HuH-7.5 (cell line): Measurements from ENCODE around the gene CACNB2.
"Not testable (repeated sequence)": the region's sequence is repeated elsewhere in the genome, so short reads cannot be mapped to it uniquely, and the experiment has no call there.

Experiments used
- DNase-seq: peaks from one replicate; pipeline ENCODE4 v3.0.0; 2011; ENCODE audit warnings: low spot score

Gene CACNB2

DNA sequence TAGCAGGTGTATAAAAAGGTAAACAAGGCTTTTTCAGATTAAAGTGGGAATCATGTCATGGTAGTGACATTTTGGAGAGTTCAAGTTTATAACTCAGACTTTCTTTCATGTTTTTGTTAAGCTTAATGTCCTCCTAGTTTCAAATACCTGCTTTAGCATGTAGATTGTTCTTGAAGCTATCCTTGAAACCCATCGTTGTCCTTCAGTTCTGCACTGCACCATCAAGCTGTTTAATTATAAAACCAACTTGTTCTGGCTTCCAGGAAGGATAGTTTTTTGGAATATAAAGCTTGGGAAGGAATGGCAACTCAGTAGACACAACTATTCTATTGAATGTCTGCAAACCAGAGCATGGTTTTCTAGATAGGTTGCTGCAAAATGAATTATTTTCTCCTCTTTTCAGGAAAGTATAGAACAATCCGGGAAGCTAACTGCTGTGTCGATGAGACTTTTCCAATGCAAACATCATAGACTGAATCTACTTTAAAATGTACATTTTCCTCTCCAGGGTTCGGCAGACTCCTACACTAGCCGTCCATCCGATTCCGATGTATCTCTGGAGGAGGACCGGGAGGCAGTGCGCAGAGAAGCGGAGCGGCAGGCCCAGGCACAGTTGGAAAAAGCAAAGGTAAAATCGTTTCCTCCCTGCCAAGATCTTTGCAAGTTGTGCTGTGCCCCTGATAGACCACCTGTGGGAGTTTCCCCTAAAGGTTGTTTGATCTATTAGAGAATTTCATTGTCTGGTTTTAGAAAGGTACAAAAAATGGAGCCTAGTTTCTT is 261.4 kb downstream of the CACNB2 start:
- no peak for DNase-seq

DNA sequence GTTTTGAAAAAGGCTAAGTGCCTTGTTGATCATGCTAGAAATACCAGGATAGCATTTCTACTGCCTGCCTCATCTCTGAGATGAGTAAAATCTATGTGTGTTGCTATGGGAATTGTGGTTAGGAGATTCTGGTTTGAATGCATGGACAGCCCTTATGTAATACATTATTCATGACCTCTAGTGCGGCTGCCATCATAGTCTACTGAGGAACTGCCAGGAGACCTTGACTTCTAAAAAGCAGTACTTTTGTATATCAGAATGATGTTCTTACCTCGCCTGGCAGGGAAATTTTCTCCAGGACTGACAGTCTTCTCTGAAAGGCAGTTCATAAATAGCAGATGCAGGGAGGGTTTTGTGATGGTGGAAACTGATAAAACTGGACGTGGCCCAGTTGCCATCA is 262.6 kb downstream of the CACNB2 start:
- no peak for DNase-seq

GRCh38 chr10:18404530-18404929 is 264.3 kb downstream of the CACNB2 start:
- DNase-seq, result no peak

GRCh38 chr10:18406136-18406535 is 265.9 kb downstream of the CACNB2 start:
- DNase-seq, result no peak

- DNase-seq, result no peak
These were observed 269.6 kb downstream of the CACNB2 start for GRCh38 chr10:18409599-18410397.

DNA sequence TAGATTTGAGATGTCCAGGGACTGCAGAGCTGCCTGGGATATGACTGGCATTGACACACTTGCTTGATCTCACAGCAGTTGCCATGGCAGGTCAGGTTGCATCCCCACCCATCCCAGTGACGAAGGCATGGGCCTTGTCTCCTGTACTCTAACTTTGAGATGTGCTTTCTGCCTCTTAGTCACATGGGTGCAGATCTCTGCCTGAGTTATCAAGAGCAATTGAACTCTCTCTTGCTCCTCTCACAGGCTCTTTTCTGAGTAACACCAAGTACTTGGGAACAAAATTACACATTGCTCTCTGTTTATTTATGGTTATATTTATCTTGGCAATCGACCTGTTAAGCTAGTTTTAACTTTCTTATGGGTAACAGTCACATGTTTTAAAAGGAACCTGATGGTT is 273.8 kb downstream of the CACNB2 start:
- DNase-seq, result no peak

DNA sequence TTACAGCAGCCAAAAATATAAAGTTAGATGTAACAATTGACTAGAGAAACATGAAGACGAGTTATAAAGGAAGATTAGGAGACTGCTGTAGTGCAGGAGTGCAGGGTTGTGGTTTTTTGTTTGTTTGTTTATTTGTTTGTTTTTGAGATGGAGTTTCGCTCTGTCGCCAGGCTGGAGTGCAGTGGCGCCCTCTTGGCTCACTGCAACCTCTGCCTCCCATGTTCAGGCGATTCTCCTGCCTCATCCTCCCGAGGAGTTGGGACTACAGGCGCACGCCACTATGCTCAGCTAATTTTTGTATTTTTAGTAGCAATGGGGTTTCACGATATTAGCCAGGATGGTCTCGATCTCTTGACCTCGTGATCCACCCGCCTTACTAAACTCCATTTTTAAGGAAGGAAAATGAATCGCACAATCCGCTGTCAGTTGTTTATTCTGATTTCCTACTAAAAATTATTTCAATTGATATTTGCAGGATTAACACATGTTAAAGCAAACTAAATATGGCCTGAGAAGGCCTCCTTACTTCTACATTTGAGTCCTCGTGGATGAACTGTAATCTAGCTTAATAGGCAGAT is 277.8 kb downstream of the CACNB2 start:
- DNase-seq, result no peak

DNA sequence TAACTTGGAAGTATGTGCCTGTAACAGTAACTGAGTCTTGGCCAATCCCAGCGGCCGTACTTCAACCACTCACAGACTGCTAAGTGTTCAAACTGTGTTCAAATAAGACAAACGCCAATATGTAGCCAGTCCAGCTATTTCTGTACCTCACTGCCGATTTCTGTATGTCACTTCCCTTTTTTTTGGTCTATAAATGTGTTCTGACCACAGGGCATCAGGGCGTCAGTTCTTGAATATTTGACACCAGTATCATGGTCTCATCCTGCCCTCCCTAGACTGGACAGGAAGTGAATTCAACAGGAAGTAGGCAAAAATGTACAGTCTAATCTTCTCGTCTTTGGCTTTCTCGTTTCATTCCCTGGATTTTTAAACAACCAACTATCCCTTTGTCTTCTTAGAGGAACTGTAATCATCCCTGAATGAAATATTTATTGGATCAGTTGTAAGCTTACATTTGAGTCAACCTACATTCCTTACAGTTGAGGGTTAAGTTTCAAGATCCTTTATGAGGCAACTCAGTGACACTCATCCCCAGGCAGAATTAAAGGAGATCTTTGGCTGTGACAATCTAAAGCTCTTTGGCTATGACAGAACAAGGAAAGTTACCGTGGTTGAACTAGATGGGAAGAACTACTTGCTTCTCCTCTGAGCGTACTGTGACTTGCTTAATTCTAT is 278.5 kb downstream of the CACNB2 start:
- no peak for DNase-seq

GRCh38 chr10:18419945-18420344 is 279.7 kb downstream of the CACNB2 start:
- DNase-seq, result no peak

GRCh38 chr10:18421726-18422293 is 281.6 kb downstream of the CACNB2 start:
- no peak for DNase-seq

DNA sequence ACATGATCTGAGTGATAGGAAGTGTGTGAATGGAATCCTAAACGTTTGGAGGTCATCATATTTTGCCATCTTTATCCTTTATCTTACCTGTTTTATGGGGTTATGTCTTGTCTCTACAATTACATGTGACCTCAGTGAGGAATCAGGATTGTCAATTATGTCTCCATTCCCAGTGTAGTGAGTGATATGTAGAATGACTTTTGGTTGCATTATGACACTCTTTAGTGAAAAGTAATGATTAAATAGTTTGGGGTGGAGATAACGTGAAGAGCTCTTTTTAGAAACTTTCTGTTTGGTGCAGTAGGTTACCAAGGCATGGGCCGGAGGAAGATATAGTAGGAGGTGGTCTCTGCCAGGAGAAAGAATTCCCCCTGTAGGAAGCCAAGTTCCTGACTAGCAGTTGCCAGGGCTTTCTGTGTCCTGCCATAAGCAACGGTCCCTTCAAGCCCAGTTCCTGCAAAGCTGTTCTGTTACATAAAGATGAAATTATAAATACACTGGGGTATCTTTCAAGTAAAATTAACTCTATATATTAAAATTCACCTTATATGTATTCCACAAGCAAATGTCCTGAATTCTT is 282.9 kb downstream of the CACNB2 start:
- DNase-seq, result no peak

GRCh38 chr10:18424200-18424599 is 284.0 kb downstream of the CACNB2 start:
- DNase-seq, result no peak

- DNase-seq, result no peak
These were observed 289.1 kb downstream of the CACNB2 start for GRCh38 chr10:18429335-18429734.

GRCh38 chr10:18436902-18437301 is 296.7 kb downstream of the CACNB2 start:
- no peak for DNase-seq

GRCh38 chr10:18437486-18437885 is 297.3 kb downstream of the CACNB2 start:
- DNase-seq, result no peak

- no peak for DNase-seq
These were observed 298.3 kb downstream of the CACNB2 start for GRCh38 chr10:18438361-18439126.

- no peak for DNase-seq
These were observed 299.4 kb downstream of the CACNB2 start for GRCh38 chr10:18439601-18440000.

DNA sequence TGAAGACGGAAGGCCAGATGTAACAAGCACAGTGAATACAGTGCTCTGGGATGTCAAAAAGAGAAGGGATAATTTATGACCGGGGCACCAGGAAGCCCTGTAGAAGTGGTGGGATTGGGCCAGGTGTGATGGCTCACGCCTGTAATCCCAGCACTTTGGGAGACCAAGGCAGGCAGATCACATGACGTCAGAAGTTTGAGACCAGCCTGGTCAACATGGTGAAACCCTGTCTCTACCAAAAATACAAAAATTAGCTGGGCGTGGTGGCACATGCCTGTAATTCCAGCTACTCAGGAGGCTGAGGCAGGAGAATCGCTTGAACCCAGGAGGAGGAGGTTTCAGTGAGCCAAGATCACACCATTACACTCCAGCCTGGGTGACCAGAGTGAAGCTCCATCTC is 305.4 kb downstream of the CACNB2 start:
- not testable (repeated sequence) for DNase-seq

DNA sequence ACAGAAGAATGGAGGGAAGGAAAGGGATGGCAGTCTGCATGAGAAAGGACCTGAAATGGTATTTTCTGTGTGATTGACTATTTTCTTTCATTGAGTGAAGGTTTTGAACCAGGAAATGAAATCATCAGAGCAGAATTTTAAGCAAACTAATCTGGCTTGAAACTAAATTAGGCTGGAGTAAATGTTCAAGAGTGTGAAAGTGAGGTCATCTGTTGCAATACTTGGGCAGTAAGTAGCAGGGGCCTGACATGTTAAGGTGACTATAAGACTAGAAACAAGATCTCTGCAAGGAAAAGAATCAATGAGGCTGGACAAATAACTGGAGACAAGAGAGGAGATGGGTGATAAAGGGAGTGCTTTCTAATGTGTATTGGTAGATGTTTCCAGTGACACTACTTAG is 306.0 kb downstream of the CACNB2 start:
- no peak for DNase-seq

DNA sequence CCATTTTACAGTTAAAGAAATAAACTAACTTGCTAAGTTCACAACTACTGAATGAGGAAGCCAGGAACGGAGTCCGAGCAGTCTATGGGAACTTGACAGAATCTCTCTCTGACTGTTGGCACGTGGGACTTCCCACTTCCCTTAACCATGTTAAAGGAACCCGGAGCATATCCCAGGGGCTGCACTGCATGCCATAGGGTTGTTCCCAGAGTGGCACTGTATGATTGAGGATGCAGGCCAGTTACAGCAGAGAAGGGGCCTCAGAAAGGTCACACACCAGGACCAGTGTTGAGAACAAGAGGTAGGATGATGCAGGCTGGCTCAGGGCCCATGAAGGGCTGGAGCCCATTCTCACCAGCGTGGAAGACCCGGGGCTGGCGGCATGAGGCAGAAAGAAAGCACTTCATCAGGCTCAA is 309.4 kb downstream of the CACNB2 start:
- DNase-seq, result no peak

DNA sequence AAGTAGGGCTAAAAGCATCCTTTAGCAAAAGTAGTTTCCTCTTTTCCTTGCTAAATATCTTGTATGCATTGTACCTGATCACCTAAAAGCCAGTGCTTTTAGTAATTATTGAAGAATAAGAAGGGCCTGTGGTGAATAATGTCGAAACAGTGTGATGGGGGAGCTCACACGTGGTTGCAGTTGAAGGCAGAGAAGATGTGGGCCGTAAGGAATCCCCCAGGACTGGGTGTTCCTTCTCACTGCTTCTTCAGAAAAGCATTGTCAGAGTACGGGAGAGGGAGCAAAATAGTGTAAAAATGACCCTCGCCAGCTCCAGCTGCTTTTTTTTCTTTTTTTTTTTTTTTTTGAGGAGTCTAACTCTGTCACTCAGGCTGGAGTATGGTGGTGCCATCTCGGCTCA is 310.1 kb downstream of the CACNB2 start:
- no peak for DNase-seq
